HepG2 (cell line): Measurements from ENCODE around the gene CCDC85A.

ENCODE experiments used
- CTCF ChIP-seq: sonication (generic); formaldehyde crosslinking; IDR thresholded peaks from 2 replicates; pipeline ENCODE4 v1.5.0; 2020; ENCODE audit warnings: mild to moderate bottlenecking, missing genetic modification reagents, moderate library complexity
- GTF2F1 ChIP-seq: fragments of 150-350 bp; IDR thresholded peaks from 2 replicates; pipeline ENCODE4 v1.6.1; 2014; ENCODE audit warnings: low read length
- REST ChIP-seq, 2 experiments: IDR thresholded peaks; 2 replicates each; pipeline ENCODE4 v1.6.1; 2011 to 2012; ENCODE audit warnings: low read length in 2 of 2, borderline replicate concordance in 1 of 2, low read depth in 1 of 2, mild to moderate bottlenecking in 1 of 2, moderate library complexity in 1 of 2
- STAT5B ChIP-seq: sonication (generic); formaldehyde crosslinking; IDR thresholded peaks from 2 replicates; pipeline ENCODE4 v1.4.0; 2020; ENCODE audit warnings: missing genetic modification reagents
- ZNF224 ChIP-seq: sonication (generic); formaldehyde crosslinking; IDR thresholded peaks from 2 replicates; pipeline ENCODE4 v1.5.0; 2020; ENCODE audit warnings: mild to moderate bottlenecking, missing genetic modification reagents
- ZNF639 ChIP-seq: conservative IDR thresholded peaks from 2 replicates; pipeline ENCODE4 v1.6.1; 2018; ENCODE audit warnings: missing genetic modification reagents

GRCh38 chr2:56287974-56288373 is 104.2 kb downstream of the CCDC85A start:
- TF ChIP-seq ZNF639 (CRISPR knock-in tag) (no peak), GTF2F1 (no peak), REST (IDR thresholded peaks at IDR 0.05; ENCODE audit: borderline replicate concordance in 1 of 2, low read depth in 1 of 2, low read length in 2 of 2) (no peak), ZNF224 (CRISPR knock-in tag) (no peak), STAT5B (CRISPR knock-in tag) (no peak), CTCF (CRISPR knock-in tag) (no peak)
